ENCODE results near the gene SERP2. TPM values are rescaled to one million over a fixed set of nuclear protein-coding genes. Genes with fewer than 3 reads are reported as not detected.
A peak's percentile ranks its signal among the peaks of the same experiment; 100 is the strongest.

SERP2 gene
- total and polyA plus RNA-seq, 2 donors from 2014 or later, result 9.7 to 11.0 TPM

GRCh38 chr13:44395976-44396694 lies 22.5 kb downstream of the SERP2 start:
- DNase-seq (no peak), FAIRE-seq (no peak)
- intact Hi-C loops (cut with DNase I), result no loop called here
- H3K27ac ChIP-seq (ENCODE audit: low read depth in 2 of 2, low read length in 2 of 2), result no peak overlapping the region
- no peak for TF ChIP-seq CTCF (IDR thresholded peaks at IDR 0.05; ENCODE audit: borderline replicate concordance, extremely low read depth, insufficient read depth)
- H3K4me3 ChIP-seq (ENCODE audit: low read length in 3 of 3), result no peak overlapping the region
- H3K9me3 ChIP-seq (ENCODE audit: control insufficient read depth in 2 of 3, insufficient read depth in 1 of 3, low read length in 3 of 3), result no peaks in the 10 kb centered on the region
- H3K9ac ChIP-seq (ENCODE audit: low read length in 3 of 3), result no peak overlapping the region
- no peaks in the 10 kb centered on the region for H3K27me3 ChIP-seq (ENCODE audit: control insufficient read depth, insufficient read depth, low read length)
- H3K4me1 ChIP-seq (ENCODE audit: control insufficient read depth in 2 of 3, insufficient read depth in 2 of 3, low read depth in 1 of 3, low read length in 3 of 3), result peaks cover 7 to 10% (median 9%) of the 10 kb centered on the region in 3 donors
- H3K36me3 ChIP-seq (ENCODE audit: control insufficient read depth in 2 of 3, insufficient read depth in 3 of 3, low read length in 3 of 3), result no peaks in the 10 kb centered on the region

- peak overlapping the region in 1 of 2 donors; percentile 36 for H3K27ac ChIP-seq (ENCODE audit: low read depth in 2 of 2, low read length in 2 of 2)
- peaks cover 7 to 10% (median 9%) of the 10 kb centered on the region in 3 donors for H3K4me1 ChIP-seq (ENCODE audit: control insufficient read depth in 2 of 3, insufficient read depth in 2 of 3, low read depth in 1 of 3, low read length in 3 of 3)
- intact Hi-C loops (cut with DNase I), result no loop called here
- no peaks in the 10 kb centered on the region for H3K9me3 ChIP-seq (ENCODE audit: control insufficient read depth in 2 of 3, insufficient read depth in 1 of 3, low read length in 3 of 3)
- no peaks in the 10 kb centered on the region for H3K36me3 ChIP-seq (ENCODE audit: control insufficient read depth in 2 of 3, insufficient read depth in 3 of 3, low read length in 3 of 3)
- H3K4me3 ChIP-seq (ENCODE audit: low read length in 3 of 3), result peak overlapping the region in 1 of 3 donors; percentile 19
- H3K9ac ChIP-seq (ENCODE audit: low read length in 3 of 3), result peak overlapping the region in 1 of 3 donors; percentile 6
- DNase-seq (peak; percentile 76 to 87 (median 78)), FAIRE-seq (no peak)
- no peaks in the 10 kb centered on the region for H3K27me3 ChIP-seq (ENCODE audit: control insufficient read depth, insufficient read depth, low read length)
- TF ChIP-seq CTCF (IDR thresholded peaks at IDR 0.05; ENCODE audit: borderline replicate concordance, extremely low read depth, insufficient read depth), result no peak
Observed at GRCh38 chr13:44396701-44397580, 23.3 kb downstream of the SERP2 start.

- no peak overlapping the region for H3K4me3 ChIP-seq (ENCODE audit: low read length in 3 of 3)
- no peak overlapping the region for H3K9ac ChIP-seq (ENCODE audit: low read length in 3 of 3)
- TF ChIP-seq CTCF (IDR thresholded peaks at IDR 0.05; ENCODE audit: borderline replicate concordance, extremely low read depth, insufficient read depth), result no peak
- no peaks in the 10 kb centered on the region for H3K36me3 ChIP-seq (ENCODE audit: control insufficient read depth in 2 of 3, insufficient read depth in 3 of 3, low read length in 3 of 3)
- FAIRE-seq (no peak), DNase-seq (no peak)
- H3K9me3 ChIP-seq (ENCODE audit: control insufficient read depth in 2 of 3, insufficient read depth in 1 of 3, low read length in 3 of 3), result no peaks in the 10 kb centered on the region
- H3K27ac ChIP-seq (ENCODE audit: low read depth in 2 of 2, low read length in 2 of 2), result no peak overlapping the region
- peaks cover 7 to 10% (median 8%) of the 10 kb centered on the region in 3 donors for H3K4me1 ChIP-seq (ENCODE audit: control insufficient read depth in 2 of 3, insufficient read depth in 2 of 3, low read depth in 1 of 3, low read length in 3 of 3)
- H3K27me3 ChIP-seq (ENCODE audit: control insufficient read depth, insufficient read depth, low read length), result no peaks in the 10 kb centered on the region
- intact Hi-C loops (cut with DNase I), result no loop called here
Observed at GRCh38 chr13:44397766-44398223, 24.2 kb downstream of the SERP2 start.
